ENCODE data around the gene ANKRD13D.
"Not testable (repeated sequence)": the region's sequence is repeated elsewhere in the genome, so short reads cannot be mapped to it uniquely, and the experiment has no call there.

Gene ANKRD13D

GRCh38 chr11:67256477-67257135 lies 32.5 kb upstream of the ANKRD13D start:
- Histone ChIP-seq H3K27ac (no peak overlapping the region), H3K36me3 (replicated peaks) (peaks cover 52% of the 10 kb centered on the region), H3K4me3 (ENCODE audit: low read depth, low read length) (no peak overlapping the region), H3K27me3 (replicated peaks) (no peaks in the 10 kb centered on the region)
- no peak for TF ChIP-seq CTCF (IDR thresholded peaks at IDR 0.05; ENCODE audit: low read depth, low read length, missing control alignments)
- in situ Hi-C loops (cut with HindIII; ENCODE audit: low pct_ligation_motif_present, low sequenced_read_pairs) = no loop called here
- no peak for DNase-seq

GRCh38 chr11:67260406-67260805 lies 28.7 kb upstream of the ANKRD13D start:
- no peak for TF ChIP-seq CTCF (IDR thresholded peaks at IDR 0.05; ENCODE audit: low read depth, low read length, missing control alignments)
- in situ Hi-C loops (cut with HindIII; ENCODE audit: low pct_ligation_motif_present, low sequenced_read_pairs) = no loop called here
- Histone ChIP-seq H3K36me3 (replicated peaks) (peaks cover 14% of the 10 kb centered on the region), H3K4me3 (ENCODE audit: low read depth, low read length) (no peak overlapping the region), H3K27me3 (replicated peaks) (no peaks in the 10 kb centered on the region), H3K27ac (no peak overlapping the region)
- DNase-seq = no peak

- H3K27ac ChIP-seq; H3K36me3 ChIP-seq (replicated peaks); H3K27me3 ChIP-seq (replicated peaks); in situ Hi-C loops (cut with HindIII; ENCODE audit: low pct_ligation_motif_present, low sequenced_read_pairs): not testable (repeated sequence)
- peak overlapping the region; percentile 46 for H3K4me3 ChIP-seq (ENCODE audit: low read depth, low read length)
- peak; percentile 33 for DNase-seq
These were observed 28.0 kb upstream of the ANKRD13D start for GRCh38 chr11:67260885-67261639.

- no peak for DNase-seq
- in situ Hi-C loops (cut with HindIII; ENCODE audit: low pct_ligation_motif_present, low sequenced_read_pairs) = no loop called here
- Histone ChIP-seq H3K27me3 (replicated peaks) (no peaks in the 10 kb centered on the region), H3K27ac (no peak overlapping the region), H3K4me3 (ENCODE audit: low read depth, low read length) (peak overlapping the region; percentile 46), H3K36me3 (replicated peaks) (peaks cover 6% of the 10 kb centered on the region)
- peak; percentile 48 for TF ChIP-seq CTCF (IDR thresholded peaks at IDR 0.05; ENCODE audit: low read depth, low read length, missing control alignments)
These were observed 27.5 kb upstream of the ANKRD13D start for GRCh38 chr11:67261640-67261945.

GRCh38 chr11:67261946-67262681 lies 27.0 kb upstream of the ANKRD13D start:
- TF ChIP-seq CTCF (IDR thresholded peaks at IDR 0.05; ENCODE audit: low read depth, low read length, missing control alignments) = no peak
- DNase-seq = no peak
- H3K4me3 ChIP-seq (ENCODE audit: low read depth, low read length) = no peak overlapping the region
- no peak overlapping the region for H3K27ac ChIP-seq
- H3K27me3 ChIP-seq (replicated peaks) = no peaks in the 10 kb centered on the region
- in situ Hi-C loops (cut with HindIII; ENCODE audit: low pct_ligation_motif_present, low sequenced_read_pairs) = no loop called here
- H3K36me3 ChIP-seq (replicated peaks) = peaks cover under 1% of the 10 kb centered on the region

Measured in brain microvascular endothelial cell (primary cell).